Dermis blood vessel endothelial cell (primary cell): ENCODE data around the gene SLC2A4RG. TPM values are rescaled to one million over a fixed set of nuclear protein-coding genes. Genes with fewer than 3 reads are reported as not detected.

ENCODE experiments used
- DNase-seq: peaks from one replicate; pipeline ENCODE4 v3.0.0; 2010
- total RNA-seq: library from RNA; depleted of rRNA; stranded (reverse); fragments of >200 nt; gene quantifications from 2 replicates; pipeline ENCODE4 v1.2.3, GENCODE V29; 2014

SLC2A4RG gene
- total RNA-seq, 1 donor from 2014 or later, result 11.7 TPM

- no peak for DNase-seq
These were observed 2.3 kb downstream of the SLC2A4RG start for GRCh38 chr20:63741676-63742380.

- DNase-seq, result no peak
These were observed 2.9 kb downstream of the SLC2A4RG start for GRCh38 chr20:63742381-63743024.

- DNase-seq, result no peak
These were observed 3.8 kb downstream of the SLC2A4RG start for GRCh38 chr20:63743210-63743970.

DNA sequence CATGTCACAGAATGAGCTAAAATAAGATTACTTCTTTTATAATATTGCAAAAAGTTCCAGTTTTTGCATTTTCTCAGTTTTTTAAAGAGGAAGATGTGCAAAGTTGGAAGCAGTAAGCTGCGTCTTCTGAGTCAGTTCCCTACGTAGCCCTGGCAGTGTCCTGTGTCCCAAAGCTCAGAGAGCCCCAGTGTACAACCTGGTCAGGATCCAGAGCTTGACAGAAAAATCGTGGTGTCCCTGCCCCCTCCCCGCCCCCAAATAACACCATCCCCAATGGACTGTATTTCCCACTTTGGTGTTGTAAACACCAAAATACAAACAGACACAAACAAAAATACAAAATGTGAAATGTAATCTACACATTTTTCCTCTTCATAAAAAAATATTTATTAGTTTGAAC lies 4.6 kb downstream of the SLC2A4RG start:
- no peak for DNase-seq

GRCh38 chr20:63744574-63745423 lies 5.2 kb downstream of the SLC2A4RG start:
- no peak for DNase-seq

GRCh38 chr20:63745424-63745805 lies 5.8 kb downstream of the SLC2A4RG start:
- no peak for DNase-seq

GRCh38 chr20:63745961-63746731 lies 6.6 kb downstream of the SLC2A4RG start:
- DNase-seq, result no peak

DNA sequence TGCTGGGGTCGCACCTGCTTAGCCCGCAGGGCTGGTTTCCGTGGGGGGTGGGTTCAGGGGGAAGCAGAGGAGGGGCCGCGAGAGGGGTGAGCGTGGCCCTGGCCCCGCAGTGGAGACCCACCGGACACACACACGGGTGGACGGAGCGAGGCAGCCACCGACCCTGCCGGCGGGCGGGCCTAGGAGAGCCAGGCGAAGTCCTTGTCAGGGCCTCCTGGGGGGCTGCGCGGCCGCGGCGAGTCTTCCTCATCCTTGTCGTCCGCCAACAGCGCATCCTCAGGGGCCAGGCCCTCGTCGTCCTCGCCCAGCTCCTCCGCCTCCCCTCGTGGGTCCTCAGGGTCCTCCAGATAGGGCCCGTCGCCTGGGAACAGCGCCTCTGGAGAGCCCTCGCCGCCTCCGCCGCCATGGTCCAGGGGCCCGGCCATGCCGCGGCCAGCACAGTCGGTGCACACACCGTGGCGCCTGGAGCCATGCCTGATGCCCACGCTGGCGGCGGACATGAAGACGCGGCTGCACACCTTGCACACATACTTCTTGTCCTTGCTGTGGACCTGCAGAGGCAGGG lies 7.3 kb downstream of the SLC2A4RG start:
- DNase-seq, result no peak

DNA sequence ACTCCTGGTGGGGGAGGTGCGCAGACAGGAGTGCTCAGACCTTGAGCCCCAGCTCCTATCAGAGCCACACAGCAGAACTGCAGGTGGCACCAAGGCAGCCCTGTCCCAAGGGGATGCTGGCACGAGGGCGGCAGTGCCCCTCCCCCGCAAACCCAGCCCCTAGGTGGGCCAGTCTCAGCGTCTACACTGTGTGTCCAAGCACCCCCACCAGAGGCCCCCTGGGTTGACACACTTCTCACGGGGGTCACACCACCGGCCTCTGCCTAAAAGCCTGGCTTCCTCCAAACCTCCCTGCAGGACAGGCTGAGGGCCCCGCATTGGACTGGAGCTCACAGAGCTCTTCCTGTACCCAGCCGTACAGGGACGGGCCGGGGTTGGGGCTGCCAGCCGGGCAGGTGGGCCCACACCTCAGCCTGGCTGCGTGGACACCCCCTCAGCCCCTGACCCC lies 8.1 kb downstream of the SLC2A4RG start:
- no peak for DNase-seq

DNA sequence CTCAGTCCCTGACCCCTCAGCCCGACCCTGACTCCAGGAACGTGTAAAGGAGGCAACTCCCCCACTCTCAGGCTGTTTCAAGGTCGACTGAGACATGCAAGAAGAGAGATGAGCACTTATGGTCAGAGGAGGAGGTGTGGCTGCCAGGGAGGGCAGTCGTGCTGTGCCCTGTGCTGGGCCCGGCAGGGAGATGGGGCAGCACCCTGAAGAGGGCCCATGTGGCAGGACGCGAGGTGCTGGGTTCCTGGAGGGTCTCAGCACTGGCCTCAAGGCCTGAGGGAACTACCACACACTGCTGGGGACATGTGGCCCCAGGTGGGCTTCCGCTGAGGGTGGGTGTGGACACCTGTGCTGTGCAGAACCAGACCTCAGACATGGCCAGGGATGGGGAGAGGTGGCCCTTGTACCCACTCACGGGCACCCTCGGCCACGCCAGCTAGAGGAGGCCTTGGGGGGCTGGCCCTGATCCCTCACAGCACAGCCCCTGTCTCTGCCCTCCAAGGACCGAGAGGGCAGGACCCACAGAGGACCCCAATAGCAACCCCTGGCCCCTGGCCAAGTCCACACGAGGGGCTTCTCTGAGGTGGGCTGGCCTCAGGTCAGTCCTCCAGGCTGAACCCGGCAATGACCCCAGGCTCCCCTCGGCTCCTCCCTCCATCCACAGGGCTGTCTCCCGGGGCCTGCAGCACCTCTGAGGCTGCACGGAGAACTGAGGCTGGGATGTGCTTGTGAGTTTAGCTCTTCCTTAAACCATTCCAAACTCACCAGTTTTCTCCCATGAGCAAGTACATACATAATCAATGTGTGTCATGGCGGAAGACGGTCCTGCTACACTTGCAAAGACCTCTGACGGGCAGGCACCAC lies 8.7 kb downstream of the SLC2A4RG start:
- no peak for DNase-seq

DNA sequence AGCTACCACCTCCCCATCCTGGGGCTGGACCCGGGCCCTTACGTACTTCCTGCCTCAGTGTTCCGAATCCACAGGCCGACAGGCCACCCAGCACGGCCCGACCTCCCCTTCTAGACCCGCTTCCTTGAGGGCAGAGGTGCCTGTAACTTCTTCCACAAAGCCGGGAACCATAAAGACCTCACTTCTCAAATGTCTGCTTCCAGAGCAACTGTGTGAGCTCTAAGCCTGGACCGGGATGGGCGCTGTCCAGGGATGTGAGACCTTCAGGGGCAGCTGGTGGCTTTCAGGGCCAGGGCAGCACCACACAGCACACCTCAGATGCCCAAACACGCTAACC lies 9.3 kb downstream of the SLC2A4RG start:
- no peak for DNase-seq

DNA sequence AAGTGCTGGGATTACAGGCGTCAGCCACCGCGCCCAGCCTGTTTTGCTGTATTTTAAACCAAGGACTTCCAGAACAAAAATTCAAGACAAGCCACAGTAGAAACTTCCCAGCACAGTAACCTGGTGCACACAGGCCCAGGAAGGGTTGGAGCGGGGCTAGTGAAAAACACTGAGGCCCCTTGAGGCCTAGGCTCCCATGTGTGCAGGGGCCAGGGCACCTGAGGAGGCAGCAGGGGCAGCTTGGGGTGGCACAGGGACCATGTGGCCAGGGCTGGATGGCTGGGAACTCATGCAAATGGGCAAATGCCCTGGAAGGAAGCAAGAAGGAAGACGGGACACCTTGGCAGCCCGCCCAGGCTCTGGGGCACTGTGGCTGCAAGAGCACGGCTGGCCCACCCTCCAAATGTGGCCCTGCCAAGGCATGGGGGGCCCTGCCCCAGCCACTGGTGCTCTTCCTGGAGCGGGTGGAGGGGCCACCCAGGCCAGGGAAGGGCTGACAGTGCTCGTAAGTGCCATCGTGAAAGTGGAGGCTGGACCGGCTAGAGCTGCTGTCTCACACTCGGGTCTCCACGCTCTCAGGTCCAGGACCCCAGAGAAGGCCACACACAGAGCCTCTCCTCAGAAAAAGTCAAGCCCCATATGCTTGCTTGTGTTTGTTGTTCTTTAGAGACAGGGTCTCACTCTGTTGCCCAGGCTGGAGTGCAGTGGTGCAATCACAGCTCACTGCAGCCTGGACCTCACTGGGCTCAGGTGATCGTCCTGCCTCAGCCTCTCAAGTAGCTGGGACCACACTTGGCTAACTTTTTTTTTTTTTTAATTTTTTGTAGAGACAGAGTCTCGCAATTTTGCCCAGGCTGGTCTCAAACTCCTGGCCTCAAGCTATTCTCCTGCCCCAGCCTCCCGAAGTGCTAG lies 10.3 kb downstream of the SLC2A4RG start:
- no peak for DNase-seq

DNA sequence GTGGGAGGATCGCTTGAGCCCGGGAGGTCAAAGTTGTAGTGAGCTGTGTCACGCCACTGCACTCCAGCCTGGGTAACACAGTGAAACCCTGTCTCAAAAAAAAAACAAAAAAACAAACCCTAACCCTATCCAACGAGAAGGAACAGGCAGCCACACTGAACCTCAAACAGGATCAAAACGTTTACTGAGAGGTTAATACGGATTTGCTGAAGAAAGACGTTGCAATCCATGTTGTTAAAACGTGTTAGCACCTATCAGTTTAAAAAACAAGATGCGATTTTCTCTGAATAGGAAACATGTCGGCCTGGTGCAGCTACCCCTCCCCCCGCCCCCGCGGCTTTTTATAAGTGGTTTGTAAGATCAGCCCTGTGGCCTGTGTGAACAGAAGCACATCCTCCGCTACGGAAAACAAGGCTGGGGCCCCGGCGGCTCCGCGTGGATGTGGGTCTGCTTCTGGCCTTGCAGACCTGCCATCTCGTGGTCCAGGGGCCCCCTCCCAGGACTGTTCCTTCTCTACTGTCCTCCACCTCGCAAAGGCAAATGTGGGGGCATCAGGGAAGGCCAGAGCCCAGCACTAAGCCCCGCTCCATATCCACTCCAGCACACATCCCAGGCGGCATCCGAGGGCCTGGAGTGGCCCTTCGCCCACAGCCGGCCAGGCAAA lies 11.4 kb downstream of the SLC2A4RG start:
- no peak for DNase-seq

DNA sequence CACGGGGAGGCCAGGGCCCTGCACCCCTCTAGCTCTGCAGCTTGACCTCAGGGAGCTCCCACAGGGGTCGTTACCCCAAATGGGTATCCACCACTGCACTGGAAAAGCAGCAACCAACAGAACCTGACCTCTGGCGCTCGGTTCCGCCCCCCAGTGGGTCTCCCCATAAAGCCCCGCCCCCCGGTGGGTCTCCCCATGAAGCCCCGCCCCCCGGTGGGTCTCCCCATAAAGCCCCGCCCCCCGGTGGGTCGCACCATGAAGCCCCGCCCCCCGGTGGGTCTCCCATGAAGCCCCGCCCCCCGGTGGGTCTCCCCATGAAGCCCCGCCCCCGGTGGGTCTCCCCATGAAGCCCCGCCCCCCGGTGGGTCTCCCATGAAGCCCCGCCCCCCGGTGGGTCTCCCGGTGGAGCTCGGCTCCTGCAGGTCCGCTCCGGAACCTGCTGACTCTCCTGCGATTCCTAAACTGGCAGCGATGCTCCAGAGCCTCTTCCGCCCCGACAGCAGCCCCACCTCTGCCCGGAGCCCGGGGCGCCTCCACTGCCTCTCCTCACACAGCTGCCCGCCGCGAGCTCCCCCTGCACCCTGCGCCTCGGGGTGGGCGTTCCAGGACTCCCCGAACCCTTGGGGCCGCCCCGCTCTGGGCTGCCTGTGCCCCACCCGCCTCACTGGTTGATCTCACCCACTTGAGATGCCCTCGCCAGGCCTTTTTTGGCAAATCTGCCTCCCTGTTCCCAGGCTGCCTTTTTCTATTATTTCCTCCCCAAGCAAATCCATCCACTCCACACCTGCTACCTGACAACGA lies 12.1 kb downstream of the SLC2A4RG start:
- DNase-seq, result no peak

GRCh38 chr20:63752411-63753101 lies 13.0 kb downstream of the SLC2A4RG start:
- no peak for DNase-seq

DNA sequence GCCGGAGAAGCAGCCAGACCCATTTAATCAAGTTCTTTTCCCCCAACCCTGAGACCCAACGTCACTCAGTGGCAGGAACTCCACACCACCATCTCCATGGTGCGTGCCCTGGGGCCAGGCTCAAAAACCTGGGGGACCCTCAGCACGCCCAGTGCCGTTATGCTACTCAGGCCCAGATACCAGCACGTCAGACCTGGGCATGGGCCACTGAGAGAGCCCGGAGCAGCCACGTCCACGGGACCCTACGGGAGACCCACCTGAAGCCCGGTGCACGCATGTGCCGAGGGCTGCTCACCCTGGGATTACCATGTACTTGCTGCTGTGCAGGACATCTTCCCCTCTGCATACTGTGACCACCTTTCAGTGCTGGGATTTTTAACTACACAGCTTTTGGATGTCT lies 13.8 kb downstream of the SLC2A4RG start:
- no peak for DNase-seq

- DNase-seq, result no peak
These were observed 14.4 kb downstream of the SLC2A4RG start for GRCh38 chr20:63754008-63754407.
